Trophoblast cell (in vitro differentiated cells and primary cell): ENCODE measurements around the gene FUCA1.
"Not testable (repeated sequence)": the region's sequence is repeated elsewhere in the genome, so short reads cannot be mapped to it uniquely, and the experiment has no call there.

ENCODE experiments used
- DNase-seq, 2 donors: peaks; one replicate each; pipeline ENCODE4 v3.0.0-alpha.2; 2016
- H2AFZ ChIP-seq: 2 replicates; pipeline ENCODE4 v1.6.1; 2013; ENCODE audit warnings: low read length, moderate library complexity, mild to moderate bottlenecking; ENCODE audit not compliant: insufficient read depth, poor library complexity
- H2AK5ac ChIP-seq: 2 replicates; pipeline ENCODE4 v1.6.1; 2013; ENCODE audit warnings: mild to moderate bottlenecking, low read length
- H2BK120ac ChIP-seq: 2 replicates; pipeline ENCODE4 v1.6.1; 2013; ENCODE audit warnings: low read length, mild to moderate bottlenecking, moderate library complexity; ENCODE audit not compliant: insufficient read depth, poor library complexity
- H2BK12ac ChIP-seq: 2 replicates; pipeline ENCODE4 v1.6.1; 2013; ENCODE audit warnings: mild to moderate bottlenecking, low read length, moderate library complexity
- H2BK5ac ChIP-seq: 2 replicates; pipeline ENCODE4 v1.6.1; 2013; ENCODE audit warnings: low read length, low read depth, moderate library complexity, mild to moderate bottlenecking; ENCODE audit not compliant: poor library complexity
- H3K14ac ChIP-seq: 2 replicates; pipeline ENCODE4 v1.6.1; 2013; ENCODE audit warnings: mild to moderate bottlenecking, low read length
- H3K18ac ChIP-seq: 2 replicates; pipeline ENCODE4 v1.6.1; 2013; ENCODE audit warnings: mild to moderate bottlenecking, low read length
- H3K23ac ChIP-seq: 2 replicates; pipeline ENCODE4 v1.6.1; 2013; ENCODE audit warnings: low read length
- H3K27ac ChIP-seq: 2 replicates; pipeline ENCODE4 v1.5.1; 2013; ENCODE audit warnings: low read depth, mild to moderate bottlenecking, inconsistent platforms, low read length, moderate library complexity
- H3K27me3 ChIP-seq: 2 replicates; pipeline ENCODE4 v1.6.1; 2013; ENCODE audit warnings: inconsistent platforms, mild to moderate bottlenecking, low read length, moderate library complexity; ENCODE audit not compliant: insufficient read depth
- H3K36me3 ChIP-seq, 2 experiments: 1 replicate in 1 of 2; 2 replicates in 1 of 2; pipeline ENCODE4 v1.6.1; 2013; ENCODE audit warnings: low read length in 2 of 2, mild to moderate bottlenecking in 2 of 2, moderate library complexity in 1 of 2; ENCODE audit not compliant: insufficient read depth in 2 of 2, control insufficient read depth in 1 of 2
- H3K4ac ChIP-seq: 2 replicates; pipeline ENCODE4 v1.6.1; 2013; ENCODE audit warnings: low read depth, mild to moderate bottlenecking, low read length, moderate library complexity
- H3K4me1 ChIP-seq, 2 experiments: 1 replicate in 1 of 2; 2 replicates in 1 of 2; pipeline ENCODE4 v1.6.1; 2013; ENCODE audit warnings: low read length in 2 of 2, mild to moderate bottlenecking in 2 of 2, moderate library complexity in 1 of 2; ENCODE audit not compliant: insufficient read depth in 2 of 2, control insufficient read depth in 1 of 2
- H3K4me2 ChIP-seq: 2 replicates; pipeline ENCODE4 v1.6.1; 2013; ENCODE audit warnings: inconsistent platforms, mild to moderate bottlenecking, low read length, moderate library complexity
- H3K4me3 ChIP-seq: 2 replicates; pipeline ENCODE4 v1.5.1; 2013; ENCODE audit warnings: mild to moderate bottlenecking, low read depth, low read length, inconsistent platforms
- H3K79me1 ChIP-seq: one replicate; pipeline ENCODE4 v1.6.1; 2013; ENCODE audit warnings: low read length
- H3K79me2 ChIP-seq: 2 replicates; pipeline ENCODE4 v1.6.1; 2013; ENCODE audit warnings: low read length, mild to moderate bottlenecking; ENCODE audit not compliant: control insufficient read depth, insufficient read depth, poor library complexity
- H3K9ac ChIP-seq: 2 replicates; pipeline ENCODE4 v1.6.1; 2013; ENCODE audit warnings: mild to moderate bottlenecking, low read length
- H3K9me3 ChIP-seq: 2 replicates; pipeline ENCODE4 v1.6.1; 2013; ENCODE audit warnings: low read depth, mild to moderate bottlenecking, control low read depth, inconsistent platforms, low read length; ENCODE audit not compliant: insufficient read depth
- H4K12ac ChIP-seq: 2 replicates; pipeline ENCODE4 v1.6.1; 2013; ENCODE audit warnings: low read depth, mild to moderate bottlenecking, low read length, moderate library complexity
- H4K8ac ChIP-seq: 2 replicates; pipeline ENCODE4 v1.6.1; 2013; ENCODE audit warnings: low read depth, mild to moderate bottlenecking, low read length, moderate library complexity
- H4K91ac ChIP-seq: one replicate; pipeline ENCODE4 v1.6.1; 2013; ENCODE audit warnings: low read depth, mild to moderate bottlenecking, low read length, moderate library complexity
- WGBS: extraction: QIAGEN DNeasy Blood & Tissue Kit; methylation state at CpG from one replicate; pipeline ENCODE4 v1.1.7; 2013; ENCODE audit warnings: missing lambda C conversion rate; ENCODE audit not compliant: insufficient read length, insufficient coverage; ENCODE audit errors: extremely low coverage; 5-methylcytosine and 5-hydroxymethylcytosine counted together

FUCA1 gene

GRCh38 chr1:23851406-23851805, 16.7 kb downstream of the FUCA1 start:
- H3K18ac ChIP-seq, H3K9me3 ChIP-seq, H3K9ac ChIP-seq, H3K4me3 ChIP-seq, H3K4ac ChIP-seq, H4K12ac ChIP-seq, H2BK12ac ChIP-seq, H3K79me2 ChIP-seq, H2AFZ ChIP-seq, H2AK5ac ChIP-seq, DNase-seq, H3K27me3 ChIP-seq, H2BK120ac ChIP-seq, H3K4me2 ChIP-seq, H3K14ac ChIP-seq, H3K4me1 ChIP-seq, H2BK5ac ChIP-seq, H4K8ac ChIP-seq, H3K79me1 ChIP-seq, H3K27ac ChIP-seq, H3K36me3 ChIP-seq, H3K23ac ChIP-seq, H4K91ac ChIP-seq: not testable (repeated sequence)

- Histone ChIP-seq H3K36me3 (no peaks in the 10 kb centered on the region), H2AFZ (no peak overlapping the region), H4K12ac (no peak overlapping the region), H4K8ac (no peak overlapping the region), H3K27ac (no peak overlapping the region), H3K9ac (no peak overlapping the region), H3K14ac (no peak overlapping the region), H2AK5ac (no peak overlapping the region), H3K79me2 (no peaks in the 10 kb centered on the region), H3K9me3 (no peaks in the 10 kb centered on the region), H4K91ac (no peak overlapping the region), H2BK120ac (no peak overlapping the region), H3K4me2 (no peak overlapping the region), H3K79me1 (no peaks in the 10 kb centered on the region), H3K18ac (no peak overlapping the region), H3K4me3 (no peak overlapping the region), H3K23ac (no peak overlapping the region), H2BK12ac (no peak overlapping the region), H2BK5ac (no peak overlapping the region), H3K4ac (no peak overlapping the region), H3K27me3 (no peaks in the 10 kb centered on the region), H3K4me1 (no peaks in the 10 kb centered on the region)
- WGBS, result no CpG with 5 or more reads among the region's 12 CpGs
- DNase-seq, result no peak
Measured at GRCh38 chr1:23848673-23849616, 19.1 kb downstream of the FUCA1 start.

GRCh38 chr1:23847482-23848095, 20.5 kb downstream of the FUCA1 start:
- not testable (repeated sequence) for H3K18ac ChIP-seq, H3K27me3 ChIP-seq, H3K23ac ChIP-seq, H2BK120ac ChIP-seq, H4K91ac ChIP-seq, DNase-seq, H4K12ac ChIP-seq, H2BK12ac ChIP-seq, H3K9me3 ChIP-seq, H2AK5ac ChIP-seq, H3K14ac ChIP-seq, H3K27ac ChIP-seq, H4K8ac ChIP-seq, H3K36me3 ChIP-seq, H3K79me2 ChIP-seq, H3K4me3 ChIP-seq, H3K4me2 ChIP-seq, H2BK5ac ChIP-seq, H3K79me1 ChIP-seq, H3K9ac ChIP-seq, H3K4ac ChIP-seq, H3K4me1 ChIP-seq, H2AFZ ChIP-seq
- no CpG with 5 or more reads among the region's 2 CpGs for WGBS

GRCh38 chr1:23845163-23845562, 22.9 kb downstream of the FUCA1 start:
- no peak overlapping the region for H3K27ac ChIP-seq
- no peak overlapping the region for H2AFZ ChIP-seq
- H3K4me1 ChIP-seq, result no peaks in the 10 kb centered on the region
- no peak overlapping the region for H2BK5ac ChIP-seq
- no peak overlapping the region for H3K9ac ChIP-seq
- H2BK12ac ChIP-seq, result no peak overlapping the region
- no peak overlapping the region for H3K23ac ChIP-seq
- no peak overlapping the region for H4K91ac ChIP-seq
- H3K27me3 ChIP-seq, result no peaks in the 10 kb centered on the region
- H3K79me2 ChIP-seq, result no peaks in the 10 kb centered on the region
- H3K36me3 ChIP-seq, result no peaks in the 10 kb centered on the region
- H2AK5ac ChIP-seq, result no peak overlapping the region
- H4K12ac ChIP-seq, result no peak overlapping the region
- no peak overlapping the region for H4K8ac ChIP-seq
- no peaks in the 10 kb centered on the region for H3K9me3 ChIP-seq
- H3K4me2 ChIP-seq, result no peak overlapping the region
- WGBS, result no CpG with 5 or more reads among the region's 2 CpGs
- no peak overlapping the region for H3K14ac ChIP-seq
- no peak overlapping the region for H3K4ac ChIP-seq
- no peak for DNase-seq
- H3K4me3 ChIP-seq, result no peak overlapping the region
- H3K18ac ChIP-seq, result no peak overlapping the region
- H2BK120ac ChIP-seq, result no peak overlapping the region
- no peaks in the 10 kb centered on the region for H3K79me1 ChIP-seq
